Fibroblast of mammary gland (primary cell): ENCODE results near the gene ABCA13.
A peak's percentile ranks its signal among the peaks of the same experiment; 100 is the strongest.

Source experiments
- DNase-seq: peaks from one replicate; pipeline ENCODE4 v3.0.0-alpha.2; 2010; ENCODE audit warnings: low read depth
- H3K4me3 ChIP-seq: 2 replicates; pipeline ENCODE4 v1.5.1; 2011; ENCODE audit warnings: low read depth, mild to moderate bottlenecking, low read length, moderate library complexity; ENCODE audit not compliant: control insufficient read depth
- CTCF ChIP-seq: conservative IDR thresholded peaks from 2 replicates; pipeline ENCODE4 v1.5.1; 2011; ENCODE audit warnings: low read depth, low read length, inconsistent platforms; ENCODE audit not compliant: control insufficient read depth, insufficient read depth

ABCA13 gene

GRCh38 chr7:48384180-48384752 is 213.0 kb downstream of the ABCA13 start:
- DNase-seq, result no peak
- no peak for TF ChIP-seq CTCF
- H3K4me3 ChIP-seq, result no peak overlapping the region

DNA sequence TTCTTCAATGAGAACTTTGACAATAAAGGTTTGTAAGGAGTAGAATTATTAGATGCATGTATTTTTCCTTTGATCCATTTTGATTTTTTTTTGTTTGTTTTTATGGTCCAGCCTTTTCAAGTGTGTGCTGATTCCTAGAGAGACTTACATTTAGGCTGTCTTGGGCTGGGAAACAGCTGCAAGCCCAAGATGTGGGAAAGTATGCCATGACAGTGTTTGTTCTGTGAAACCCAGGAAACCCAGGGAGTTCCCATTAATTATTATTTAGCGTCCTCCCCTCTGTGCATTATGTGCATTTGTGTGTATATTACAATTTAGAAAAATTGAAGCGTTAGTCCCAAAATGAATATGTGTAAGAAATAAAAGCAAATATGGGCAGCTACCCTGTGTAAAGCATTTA is 216.7 kb downstream of the ABCA13 start:
- DNase-seq, result no peak
- no peak overlapping the region for H3K4me3 ChIP-seq
- TF ChIP-seq CTCF, result no peak

DNA sequence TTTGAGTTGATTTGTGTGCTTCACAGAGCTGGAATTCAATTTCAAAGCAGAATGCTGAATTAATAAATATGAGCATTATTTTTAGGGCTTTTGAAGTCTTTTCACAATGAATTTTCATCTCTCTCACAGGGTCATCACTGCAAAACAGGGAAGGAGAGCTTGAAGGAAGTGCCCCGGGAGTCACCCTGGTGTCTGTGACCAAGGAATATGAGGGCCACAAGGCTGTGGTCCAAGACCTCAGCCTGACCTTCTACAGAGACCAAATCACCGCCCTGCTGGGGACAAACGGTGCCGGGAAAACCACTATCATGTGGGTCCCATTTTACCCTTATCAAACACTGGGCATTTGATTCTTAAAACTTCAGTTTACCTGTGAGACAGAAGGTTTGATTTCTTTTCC is 217.7 kb downstream of the ABCA13 start:
- DNase-seq, result no peak
- no peak overlapping the region for H3K4me3 ChIP-seq
- TF ChIP-seq CTCF, result no peak

DNA sequence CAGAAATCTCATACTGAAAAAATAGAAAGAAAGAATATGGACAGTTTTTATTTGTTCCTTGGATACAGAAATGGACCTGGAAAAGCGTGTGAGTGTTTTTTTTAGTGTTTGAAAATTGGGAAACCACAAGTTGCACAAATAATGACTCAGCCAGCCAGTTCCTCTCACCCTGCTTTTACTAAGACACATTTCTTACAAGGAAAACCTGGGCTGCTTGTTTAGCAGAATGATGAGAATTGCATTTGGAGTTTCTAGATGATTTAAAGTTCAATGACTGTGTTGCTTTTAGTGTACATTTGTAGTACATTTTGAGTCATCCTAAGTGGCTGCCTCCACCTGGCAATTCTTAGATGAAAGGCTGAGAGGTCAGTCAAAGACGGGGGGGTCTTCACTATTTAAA is 218.7 kb downstream of the ABCA13 start:
- DNase-seq, result peak; percentile 74
- no peak overlapping the region for H3K4me3 ChIP-seq

GRCh38 chr7:48390388-48391327 is 219.4 kb downstream of the ABCA13 start:
- H3K4me3 ChIP-seq, result no peak overlapping the region
- TF ChIP-seq CTCF, result no peak
- no peak for DNase-seq

More for the DNA sequence above, 218.7 kb downstream of the ABCA13 start:
- TF ChIP-seq CTCF, result no peak

- no peak overlapping the region for H3K4me3 ChIP-seq
- TF ChIP-seq CTCF, result no peak
- no peak for DNase-seq
These were observed 226.9 kb downstream of the ABCA13 start for GRCh38 chr7:48398191-48398590.

DNA sequence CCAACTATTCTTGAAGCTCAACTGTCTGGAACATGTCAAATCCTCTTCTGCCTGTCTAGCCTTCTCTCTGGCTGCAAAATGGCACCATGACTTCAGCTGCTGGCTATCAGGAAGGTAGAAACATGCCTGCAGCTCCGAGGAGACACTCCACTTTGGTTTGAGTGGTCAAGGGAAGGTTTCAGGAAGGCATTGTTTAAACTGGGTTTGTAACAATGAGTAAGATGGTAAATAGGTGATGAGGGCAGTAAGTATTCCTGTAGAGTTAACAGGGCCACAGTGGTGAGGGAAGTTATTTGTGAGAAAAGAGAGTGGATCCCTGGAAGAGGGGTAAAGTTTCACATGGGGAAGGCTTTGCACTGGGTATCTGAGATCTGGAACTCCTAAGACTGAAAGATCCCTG is 231.5 kb downstream of the ABCA13 start:
- no peak for TF ChIP-seq CTCF
- no peak overlapping the region for H3K4me3 ChIP-seq
- DNase-seq, result no peak
